H1 (cell line): ENCODE measurements around the gene FRRS1L.

Source experiments
- ASH2L ChIP-seq: fragments of 200-600, 300-600 bp; sonication (generic); IDR thresholded peaks from one replicate; pipeline ENCODE4 v1.7.1; 2017; ENCODE audit warnings: low read length
- BACH1 ChIP-seq: IDR thresholded peaks from 2 replicates; pipeline ENCODE4 v1.6.1; 2012; ENCODE audit warnings: low read length, improper control_type of control experiment
- BRCA1 ChIP-seq: IDR thresholded peaks from 2 replicates; pipeline ENCODE4 v1.6.1; 2012; ENCODE audit warnings: low read depth, low read length, improper control_type of control experiment
- CEBPB ChIP-seq: IDR thresholded peaks from 2 replicates; pipeline ENCODE4 v1.6.1; 2012; ENCODE audit warnings: low read depth, low read length
- CTCF ChIP-seq, 3 experiments: IDR thresholded peaks; 1 replicate in 2 of 3; 2 replicates in 1 of 3; pipeline versions ENCODE4 v1.5.1 to v1.6.1; 2011; ENCODE audit warnings: low read length in 3 of 3, mild to moderate bottlenecking in 3 of 3, inconsistent platforms in 2 of 3, low read depth in 1 of 3, moderate library complexity in 1 of 3; ENCODE audit not compliant: insufficient read depth in 1 of 3; ENCODE audit errors: control extremely low read depth in 1 of 3
- EP300 ChIP-seq, 2 experiments: IDR thresholded peaks; 1 replicate in 1 of 2; 2 replicates in 1 of 2; pipeline ENCODE4 v1.6.1; 2011 to 2012; ENCODE audit warnings: low read depth in 2 of 2, low read length in 2 of 2, mild to moderate bottlenecking in 2 of 2, borderline replicate concordance in 1 of 2, inconsistent platforms in 1 of 2, moderate library complexity in 1 of 2
- EZH2 ChIP-seq: fragments of 200-600 bp; sonication (generic); IDR thresholded peaks from 2 replicates; pipeline ENCODE4 v1.7.1; 2012; ENCODE audit warnings: low read depth, mild to moderate bottlenecking, moderate library complexity, low read length, inconsistent platforms; ENCODE audit not compliant: severe bottlenecking
- POLR2A ChIP-seq, 2 experiments: IDR thresholded peaks; 1 replicate in 1 of 2; 2 replicates in 1 of 2; pipeline ENCODE4 v1.6.1; 2011; ENCODE audit warnings: low read depth in 2 of 2, low read length in 2 of 2, mild to moderate bottlenecking in 2 of 2; ENCODE audit errors: control extremely low read depth in 1 of 2
- POLR2AphosphoS5 ChIP-seq: IDR thresholded peaks from 2 replicates; pipeline ENCODE4 v1.6.1; 2011; ENCODE audit warnings: low read depth, low read length
- SIN3A ChIP-seq, 2 experiments: IDR thresholded peaks in 1 of 2; conservative IDR thresholded peaks in 1 of 2; 2 replicates each; pipeline ENCODE4 v1.6.1; 2011 to 2012; ENCODE audit warnings: low read length in 2 of 2, improper control_type of control experiment in 1 of 2, low read depth in 1 of 2, mild to moderate bottlenecking in 1 of 2
- TAF1 ChIP-seq: IDR thresholded peaks from 2 replicates; pipeline ENCODE4 v1.6.1; 2011; ENCODE audit warnings: mild to moderate bottlenecking, low read depth, low read length
- TBP ChIP-seq: IDR thresholded peaks from 2 replicates; pipeline ENCODE4 v1.6.1; 2011; ENCODE audit warnings: low read depth, low read length, improper control_type of control experiment

- TF ChIP-seq CTCF (IDR thresholded peaks at IDR 0.05; ENCODE audit: control extremely low read depth in 1 of 3, insufficient read depth in 1 of 3, low read depth in 1 of 3, low read length in 3 of 3) (no peak), POLR2AphosphoS5 (no peak), TAF1 (no peak), ASH2L (no peak), POLR2A (IDR thresholded peaks at IDR 0.05; ENCODE audit: control extremely low read depth in 1 of 2, low read depth in 2 of 2, low read length in 2 of 2) (no peak), EP300 (IDR thresholded peaks at IDR 0.05; ENCODE audit: borderline replicate concordance in 1 of 2, low read depth in 2 of 2, low read length in 2 of 2) (no peak), SIN3A (conservative IDR thresholded peaks at IDR 0.05 in 1 of 2, IDR thresholded peaks at IDR 0.05 in 1 of 2; ENCODE audit: low read depth in 1 of 2, low read length in 2 of 2) (no peak), CEBPB (no peak), TBP (no peak), EZH2 (no peak), BACH1 (no peak), BRCA1 (no peak)
Measured at GRCh38 chr9:109117856-109118807, 48.9 kb downstream of the FRRS1L start.
